B cell (primary cell): ENCODE data around the gene PTPRN2. TPM values are rescaled to one million over a fixed set of nuclear protein-coding genes. Genes with fewer than 3 reads are reported as not detected.

Experiments
- ATAC-seq: fragments of 200-7000 bp; cut with Tn5 transposase; one replicate; pipeline ENCODE4 v1.10.0; 2021; ENCODE audit warnings: low read depth, mild to moderate bottlenecking, moderate number of reproducible peaks, moderate library complexity
- CTCF ChIA-PET: fragments of 350-600 bp; sonication (Branson Sonifier 250); formaldehyde crosslinking; loops from one replicate; lab custom pipeline; 2021; ENCODE audit warnings: antibody characterized with exemption, inconsistent platforms; lab: Charles Lee
- POLR2A ChIA-PET: fragments of 350-600 bp; sonication (Branson Sonifier 250); formaldehyde crosslinking; loops from one replicate; lab custom pipeline; 2021; ENCODE audit warnings: antibody characterized with exemption; lab: Charles Lee
- DNase-seq: peaks from one replicate; pipeline ENCODE4 v3.0.0; 2013
- H2AFZ ChIP-seq: 2 replicates; pipeline ENCODE4 v1.6.1; 2012; ENCODE audit warnings: mild to moderate bottlenecking, low read depth, low read length; ENCODE audit not compliant: insufficient read depth, poor library complexity, severe bottlenecking
- H3K27ac ChIP-seq, 2 donors: 1 replicate in 1 of 2; 2 replicates in 1 of 2; pipeline ENCODE4 v1.5.1; 2012 to 2013; ENCODE audit warnings: low read length in 2 of 2, mild to moderate bottlenecking in 2 of 2, moderate library complexity in 1 of 2
- H3K27me3 ChIP-seq, 4 experiments: fragments of 200-600 bp in 1 of 4; sonication (generic) in 1 of 4; replicated peaks in 1 of 4; 1 replicate in 2 of 4; 2 replicates in 2 of 4; pipeline versions ENCODE4 v1.6.1 to v1.7.0; 2013 to 2016; ENCODE audit warnings: low read length in 3 of 4, mild to moderate bottlenecking in 2 of 4, mixed read lengths in 1 of 4, moderate library complexity in 1 of 4; ENCODE audit not compliant: insufficient read depth in 4 of 4, control insufficient read depth in 3 of 4; ENCODE audit errors: control extremely low read depth in 1 of 4
- H3K36me3 ChIP-seq, 2 experiments: replicated peaks in 1 of 2; 1 replicate in 1 of 2; 2 replicates in 1 of 2; pipeline versions ENCODE4 v1.6.1 to v1.7.1; 2013; ENCODE audit warnings: low read length in 1 of 2; ENCODE audit not compliant: insufficient read depth in 2 of 2, control insufficient read depth in 1 of 2; ENCODE audit errors: control extremely low read depth in 1 of 2, extremely low read depth in 1 of 2
- H3K4me1 ChIP-seq, 2 donors: fragments of 200-600 bp in 1 of 2; sonication (generic) in 1 of 2; 1 replicate in 1 of 2; 2 replicates in 1 of 2; pipeline versions ENCODE4 v1.5.1 to v1.6.1; 2013 to 2017; ENCODE audit warnings: low read length in 2 of 2; ENCODE audit not compliant: control insufficient read depth in 2 of 2, insufficient read depth in 2 of 2
- H3K4me2 ChIP-seq: replicated peaks from 2 replicates; pipeline ENCODE3; 2012; ENCODE audit warnings: mild to moderate bottlenecking, low read depth, low read length; ENCODE audit not compliant: poor library complexity, severe bottlenecking
- H3K4me3 ChIP-seq, 5 experiments: fragments of 200-600 bp in 1 of 5; sonication (generic) in 1 of 5; 1 replicate in 3 of 5; 2 replicates in 2 of 5; pipeline versions ENCODE4 v1.5.1 to v1.7.0; 2011 to 2016; ENCODE audit warnings: low read length in 4 of 5, mild to moderate bottlenecking in 4 of 5, low read depth in 2 of 5, control low read depth in 1 of 5, moderate library complexity in 1 of 5; ENCODE audit not compliant: insufficient read depth in 1 of 5; ENCODE audit errors: control extremely low read depth in 1 of 5, extremely low read depth in 1 of 5
- H3K79me2 ChIP-seq: fragments of 200-600 bp; sonication (generic); one replicate; pipeline ENCODE4 v1.6.0; 2016; ENCODE audit warnings: low read length; ENCODE audit not compliant: control insufficient read depth, insufficient read depth
- H3K9ac ChIP-seq: fragments of 200-600 bp; sonication (generic); 2 replicates; pipeline ENCODE4 v1.6.1; 2017; ENCODE audit warnings: mild to moderate bottlenecking, low read length, moderate library complexity
- H3K9me3 ChIP-seq, 3 donors: one replicate each; pipeline versions ENCODE4 v1.6.1 to v1.7.1; 2013; ENCODE audit warnings: low read length in 2 of 3; ENCODE audit not compliant: control insufficient read depth in 2 of 3, insufficient read depth in 1 of 3; ENCODE audit errors: control extremely low read depth in 1 of 3
- H4K20me1 ChIP-seq: 2 replicates; pipeline ENCODE4 v1.6.0; 2012; ENCODE audit warnings: mild to moderate bottlenecking, low read length; ENCODE audit not compliant: insufficient read depth, control insufficient read depth, poor library complexity, severe bottlenecking
- H3K27ac Mint-ChIP-seq: one replicate; pipeline ENCODE4 v1.8.0; 2021; ENCODE audit warnings: mixed read lengths
- H3K27me3 Mint-ChIP-seq: one replicate; pipeline ENCODE4 v1.8.0; 2021; ENCODE audit warnings: mixed read lengths
- H3K4me1 Mint-ChIP-seq: one replicate; pipeline ENCODE4 v1.8.0; 2021; ENCODE audit warnings: mixed read lengths
- H3K4me3 Mint-ChIP-seq: one replicate; pipeline ENCODE4 v1.8.0; 2021; ENCODE audit warnings: mixed read lengths
- H3K9me3 Mint-ChIP-seq: one replicate; pipeline ENCODE4 v1.8.0; 2022; ENCODE audit warnings: mixed read lengths; ENCODE audit not compliant: insufficient read depth
- EZH2 ChIP-seq: IDR thresholded peaks from 2 replicates; pipeline ENCODE4 v1.6.1; 2012; ENCODE audit warnings: borderline replicate concordance, low read depth, mild to moderate bottlenecking, moderate library complexity, low read length; ENCODE audit not compliant: insufficient read depth, poor library complexity, severe bottlenecking
- WGBS: methylation state at CpG from one replicate; pipeline ENCODE4 v1.1.5; 2013; ENCODE audit warnings: missing lambda C conversion rate; ENCODE audit not compliant: insufficient coverage; 5-methylcytosine and 5-hydroxymethylcytosine counted together
- intact Hi-C: fragments of 100-400 bp; cut with micrococcal nuclease; formaldehyde crosslinking; loops from one replicate; pipeline ENCODE4 v1.10.0; 2022
- polyA plus RNA-seq: library from polyadenylated mRNA; depleted of rRNA; stranded (reverse); fragments of >200 nt; gene quantifications from 2 replicates; pipeline ENCODE4 v1.2.3, GENCODE V29; 2012
- total RNA-seq, 2 donors: library from RNA; stranded (reverse); fragments of 120-200 nt in 1 of 2; gene quantifications; 1 replicate in 1 of 2; 2 replicates in 1 of 2; pipeline versions ENCODE4 v1.2.3 to v1.2.4, GENCODE V29; 2013 to 2022
- TF ChIP-seq, protein P1 (sequence below): fragments of 200-600 bp; IDR thresholded peaks from one replicate; pipeline ENCODE4 v1.8.0; 2022; ENCODE audit warnings: antibody characterized with exemption, mild to moderate bottlenecking

The PTPRN2 gene
- total and polyA plus RNA-seq, 2 donors (not counting 1 experiment from before 2014, with no cell fraction given): 2.0 to 5.0 TPM

DNA sequence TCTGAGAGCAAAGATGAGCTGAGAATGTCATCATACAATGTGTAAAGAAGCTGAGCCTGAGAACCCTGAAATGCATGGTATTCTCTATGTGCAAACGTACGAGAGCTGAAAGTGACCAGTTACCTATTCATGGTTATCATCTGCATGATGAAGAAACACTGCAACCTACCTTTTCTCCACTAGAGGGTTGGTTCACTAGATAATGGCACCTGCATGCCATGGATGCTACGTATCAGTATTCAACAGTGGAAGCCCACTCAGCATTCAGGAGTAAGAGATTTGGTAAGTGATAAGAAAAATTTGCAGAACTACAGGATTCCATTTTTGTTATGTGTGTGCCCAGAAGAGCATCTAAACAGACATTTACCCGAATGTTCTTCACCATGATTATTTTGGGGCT lies 145.4 kb downstream of the PTPRN2 start:
- H3K4me2 ChIP-seq: no peak overlapping the region
- no peaks in the 10 kb centered on the region for H3K79me2 ChIP-seq
- no peaks in the 10 kb centered on the region for H3K27me3 ChIP-seq
- ChIA-PET POLR2A (no interaction called here), CTCF (no interaction called here)
- no peak for DNase-seq
- no peaks in the 10 kb centered on the region for H3K36me3 ChIP-seq
- H3K9me3 ChIP-seq: peaks cover 0 to 9% (median 0%) of the 10 kb centered on the region in 3 donors
- H4K20me1 ChIP-seq: no peaks in the 10 kb centered on the region
- no peaks in the 10 kb centered on the region for H3K4me1 ChIP-seq
- H3K27ac Mint-ChIP-seq: no peak overlapping the region
- H3K9ac ChIP-seq: no peak overlapping the region
- H2AFZ ChIP-seq: no peak overlapping the region
- TF ChIP-seq, protein P1, sequence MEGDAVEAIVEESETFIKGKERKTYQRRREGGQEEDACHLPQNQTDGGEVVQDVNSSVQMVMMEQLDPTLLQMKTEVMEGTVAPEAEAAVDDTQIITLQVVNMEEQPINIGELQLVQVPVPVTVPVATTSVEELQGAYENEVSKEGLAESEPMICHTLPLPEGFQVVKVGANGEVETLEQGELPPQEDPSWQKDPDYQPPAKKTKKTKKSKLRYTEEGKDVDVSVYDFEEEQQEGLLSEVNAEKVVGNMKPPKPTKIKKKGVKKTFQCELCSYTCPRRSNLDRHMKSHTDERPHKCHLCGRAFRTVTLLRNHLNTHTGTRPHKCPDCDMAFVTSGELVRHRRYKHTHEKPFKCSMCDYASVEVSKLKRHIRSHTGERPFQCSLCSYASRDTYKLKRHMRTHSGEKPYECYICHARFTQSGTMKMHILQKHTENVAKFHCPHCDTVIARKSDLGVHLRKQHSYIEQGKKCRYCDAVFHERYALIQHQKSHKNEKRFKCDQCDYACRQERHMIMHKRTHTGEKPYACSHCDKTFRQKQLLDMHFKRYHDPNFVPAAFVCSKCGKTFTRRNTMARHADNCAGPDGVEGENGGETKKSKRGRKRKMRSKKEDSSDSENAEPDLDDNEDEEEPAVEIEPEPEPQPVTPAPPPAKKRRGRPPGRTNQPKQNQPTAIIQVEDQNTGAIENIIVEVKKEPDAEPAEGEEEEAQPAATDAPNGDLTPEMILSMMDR: no peak
- TF ChIP-seq EZH2: no peak
- no peaks in the 10 kb centered on the region for H3K4me1 Mint-ChIP-seq
- no peak overlapping the region for H3K4me3 Mint-ChIP-seq
- peaks cover 9% of the 10 kb centered on the region for H3K9me3 Mint-ChIP-seq
- H3K27me3 Mint-ChIP-seq: no peaks in the 10 kb centered on the region
- intact Hi-C loops: no loop called here
- 90% methylated on average over 2 of the region's 4 CpGs for WGBS
- no peak overlapping the region for H3K27ac ChIP-seq
- H3K4me3 ChIP-seq: no peak overlapping the region
- ATAC-seq: no peak

DNA sequence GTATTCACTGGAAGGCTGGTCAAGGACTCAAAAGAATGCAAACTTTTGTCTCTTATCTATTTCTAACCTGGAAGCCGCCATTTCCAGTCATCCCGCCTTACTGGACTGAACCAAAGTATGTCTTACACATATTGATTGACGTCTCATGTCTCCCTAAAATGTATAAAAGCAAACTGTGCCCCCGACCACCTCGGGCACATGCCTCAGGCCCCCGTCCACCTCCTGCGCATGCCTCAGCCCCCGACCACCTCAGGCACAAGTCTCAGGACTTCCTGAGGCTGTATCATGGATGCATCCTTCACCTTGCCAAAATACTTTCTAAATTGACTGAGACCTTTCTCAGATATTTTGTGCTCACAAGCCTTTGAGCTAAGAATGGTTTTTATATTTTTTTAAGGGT lies 148.6 kb downstream of the PTPRN2 start:
- TF ChIP-seq, protein P1: no peak
- TF ChIP-seq EZH2: no peak
- Histone ChIP-seq H3K79me2 (no peaks in the 10 kb centered on the region), H3K27ac (no peak overlapping the region), H3K4me3 (no peak overlapping the region), H3K27me3 (no peaks in the 10 kb centered on the region), H4K20me1 (no peaks in the 10 kb centered on the region), H3K4me2 (no peak overlapping the region), H3K4me1 (no peaks in the 10 kb centered on the region), H2AFZ (no peak overlapping the region), H3K9ac (no peak overlapping the region), H3K9me3 (peaks cover 0 to 9% (median 0%) of the 10 kb centered on the region in 3 donors), H3K36me3 (no peaks in the 10 kb centered on the region)
- Mint-ChIP-seq H3K9me3 (peaks cover 12% of the 10 kb centered on the region), H3K4me3 (no peak overlapping the region), H3K4me1 (no peaks in the 10 kb centered on the region), H3K27ac (no peak overlapping the region), H3K27me3 (peaks cover 7% of the 10 kb centered on the region)
- ATAC-seq (no peak), DNase-seq (no peak)
- WGBS: 75% methylated on average over 8 of the region's 8 CpGs
- intact Hi-C loops: no loop called here
- POLR2A ChIA-PET: no interaction called here
- CTCF ChIA-PET: no interaction called here
